GM13976 (cell line): ENCODE measurements around the gene AGBL4.

ENCODE experiments used
- DNase-seq: peaks from one replicate; pipeline ENCODE4 v3.0.0; 2012; ENCODE audit warnings: low spot score
- CTCF ChIP-seq: IDR thresholded peaks from 2 replicates; pipeline ENCODE4 v1.5.1; 2012; ENCODE audit warnings: borderline replicate concordance, mild to moderate bottlenecking; ENCODE audit not compliant: insufficient read depth; ENCODE audit errors: extremely low read depth, missing control alignments, control extremely low read depth
- in situ Hi-C: fragments of 300-500 bp; cut with MboI; formaldehyde crosslinking; loops from one replicate; pipeline ENCODE4 v1.12.0; 2022; ENCODE audit warnings: low sequenced_read_pairs, mixed read lengths, inconsistent platforms; ENCODE audit not compliant: unreplicated experiment

The AGBL4 gene

DNA sequence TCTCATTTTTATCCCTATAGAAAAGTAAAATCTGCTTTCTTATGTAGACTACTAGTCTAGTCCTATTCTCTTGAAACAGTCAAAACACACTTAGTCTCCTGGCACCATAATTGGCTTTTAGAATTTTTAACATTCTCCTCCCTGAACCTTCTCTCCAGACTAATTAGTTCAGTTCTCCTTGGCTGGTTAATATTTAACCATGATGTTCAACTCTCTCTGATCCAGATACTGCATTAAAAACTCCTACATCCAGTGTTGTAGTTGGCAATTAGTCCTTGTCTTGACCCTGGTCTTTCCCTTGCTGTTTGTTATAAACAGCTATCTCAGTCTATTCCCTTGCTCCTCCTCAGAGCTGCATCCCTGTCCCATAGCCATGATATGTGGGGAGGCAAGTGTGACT lies 824.2 kb downstream of the AGBL4 start:
- in situ Hi-C loops: no loop called here
- no peak for TF ChIP-seq CTCF
- no peak for DNase-seq

DNA sequence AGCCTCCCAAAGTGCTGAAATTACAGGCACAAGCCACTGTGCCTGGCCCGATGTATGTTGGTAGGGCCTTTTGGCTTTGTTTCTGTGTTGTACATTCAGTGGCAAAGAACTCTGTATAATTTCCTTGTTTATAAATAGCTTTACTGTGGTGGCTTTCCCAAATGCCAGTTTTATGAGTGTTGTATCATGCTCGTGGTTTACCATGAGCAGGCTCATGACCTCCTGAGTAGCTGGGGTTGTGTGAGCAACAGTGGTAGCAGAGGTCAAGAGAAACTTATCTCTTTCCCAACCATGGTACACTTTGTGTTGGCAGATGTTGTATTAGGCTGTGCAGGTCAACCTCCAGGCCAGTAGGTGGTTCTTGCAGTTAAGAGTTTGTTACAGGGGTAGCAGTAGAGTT lies 826.7 kb downstream of the AGBL4 start:
- TF ChIP-seq CTCF: no peak
- in situ Hi-C loops: no loop called here
- DNase-seq: no peak

GRCh38 chr1:49190138-49190537 lies 833.6 kb downstream of the AGBL4 start:
- in situ Hi-C loops: no loop called here
- TF ChIP-seq CTCF: no peak

GRCh38 chr1:49187056-49187455 lies 836.7 kb downstream of the AGBL4 start:
- DNase-seq: no peak
- TF ChIP-seq CTCF: no peak
- in situ Hi-C loops: no loop called here

More at GRCh38 chr1:49190138-49190537, 833.6 kb downstream of the AGBL4 start:
- no peak for DNase-seq

- no peak for TF ChIP-seq CTCF
- DNase-seq: no peak
- in situ Hi-C loops: no loop called here
These were observed 838.2 kb downstream of the AGBL4 start for GRCh38 chr1:49185450-49185980.

- in situ Hi-C loops: no loop called here
- DNase-seq: no peak
- no peak for TF ChIP-seq CTCF
These were observed 840.3 kb downstream of the AGBL4 start for GRCh38 chr1:49183489-49183888.

GRCh38 chr1:49181033-49181432 lies 842.7 kb downstream of the AGBL4 start:
- no peak for TF ChIP-seq CTCF

More at GRCh38 chr1:49181033-49181432, 842.7 kb downstream of the AGBL4 start:
- DNase-seq: no peak
- in situ Hi-C loops: no loop called here
